HG03103 (cell line): ENCODE measurements around the gene USP14.

Source experiments
- ATAC-seq: cut with Tn5 transposase; IDR thresholded peaks from one replicate; pipeline ENCODE4 v1.9.1; 2021; ENCODE audit warnings: low read depth; ENCODE audit not compliant: unreplicated experiment

USP14 gene

DNA sequence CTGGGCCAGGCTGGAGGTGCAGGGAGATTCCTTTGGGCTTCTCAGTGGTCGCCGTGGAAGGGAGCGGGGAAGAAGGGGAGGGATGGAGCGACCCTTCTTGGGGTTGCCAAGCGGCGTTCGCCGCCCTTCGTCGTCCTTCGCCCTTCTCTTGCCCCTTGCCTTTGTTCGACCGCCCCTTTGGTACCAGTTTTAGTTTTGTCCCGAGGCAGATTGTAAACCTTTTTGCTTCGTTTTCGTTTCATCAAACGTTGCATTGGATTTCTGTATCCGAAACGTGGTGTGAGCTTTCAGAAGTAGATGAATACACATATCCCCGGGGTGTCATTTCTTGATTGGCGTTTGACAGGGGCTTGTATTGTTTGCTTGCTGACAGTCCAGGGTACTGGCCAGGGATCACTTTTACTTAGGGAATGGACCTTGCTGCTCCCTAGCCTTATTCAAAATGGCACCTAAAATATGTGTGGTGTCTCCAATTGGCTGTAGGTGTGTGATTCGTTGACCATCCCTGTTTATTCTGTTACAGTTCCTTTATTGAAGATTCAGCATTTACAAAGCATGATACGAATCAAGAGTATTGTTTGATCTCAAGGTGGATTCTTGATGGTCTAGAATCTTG is 788 bp downstream of the USP14 start:
- ATAC-seq, result no peak

DNA sequence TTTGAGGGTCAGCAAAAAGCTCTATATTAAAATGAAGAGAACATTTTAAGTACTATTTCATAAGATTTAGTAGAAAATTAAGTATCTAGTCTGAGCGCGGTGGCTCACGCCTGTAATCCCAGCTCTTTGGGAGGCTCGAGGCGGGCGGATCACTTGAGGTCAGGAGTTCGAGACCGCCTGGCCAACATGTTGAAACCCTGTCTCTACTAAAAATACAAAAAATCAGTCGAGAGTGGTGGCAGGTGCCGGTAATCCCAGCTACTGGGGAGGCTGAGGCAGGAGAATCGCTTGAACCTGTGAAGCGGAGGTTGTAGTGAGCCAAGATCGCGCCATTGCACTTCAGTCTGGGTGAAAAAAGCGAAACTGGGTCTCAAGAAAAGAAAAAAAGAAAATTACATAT is 1.6 kb downstream of the USP14 start:
- no peak for ATAC-seq

DNA sequence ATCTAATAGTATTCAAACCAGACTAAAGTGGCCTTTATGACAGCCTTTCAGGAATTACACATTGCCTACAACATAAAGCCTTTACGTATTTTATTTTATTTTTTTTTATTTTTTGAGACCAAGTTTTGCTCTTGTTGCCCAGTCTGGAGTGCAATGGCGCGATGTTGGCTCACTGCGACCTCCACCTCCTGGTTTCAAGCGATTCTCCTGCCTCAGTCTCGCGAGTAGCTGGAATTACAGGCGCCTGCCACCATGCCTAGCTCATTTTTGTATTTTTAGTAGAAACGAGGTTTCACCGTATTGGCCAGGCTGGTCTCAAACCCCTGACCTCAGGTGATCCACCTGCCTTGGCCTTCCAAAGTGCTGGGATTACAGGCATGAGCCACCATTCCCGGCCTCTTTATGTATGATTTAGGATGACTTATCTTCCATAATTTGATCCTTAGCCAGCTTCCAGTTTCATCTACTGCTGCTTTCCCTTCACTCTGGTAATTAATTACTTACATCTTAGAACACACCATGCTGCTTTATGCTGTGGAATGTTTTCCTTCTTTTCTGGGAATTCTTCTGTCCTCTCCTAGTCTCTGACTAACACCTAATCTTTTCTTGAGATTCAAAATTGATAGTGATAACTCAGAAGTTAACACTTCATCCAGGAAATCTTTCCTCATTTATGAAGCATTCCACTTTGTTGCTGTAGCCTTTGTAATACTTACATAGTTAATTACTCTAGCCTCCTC is 2.6 kb downstream of the USP14 start:
- ATAC-seq, result no peak

DNA sequence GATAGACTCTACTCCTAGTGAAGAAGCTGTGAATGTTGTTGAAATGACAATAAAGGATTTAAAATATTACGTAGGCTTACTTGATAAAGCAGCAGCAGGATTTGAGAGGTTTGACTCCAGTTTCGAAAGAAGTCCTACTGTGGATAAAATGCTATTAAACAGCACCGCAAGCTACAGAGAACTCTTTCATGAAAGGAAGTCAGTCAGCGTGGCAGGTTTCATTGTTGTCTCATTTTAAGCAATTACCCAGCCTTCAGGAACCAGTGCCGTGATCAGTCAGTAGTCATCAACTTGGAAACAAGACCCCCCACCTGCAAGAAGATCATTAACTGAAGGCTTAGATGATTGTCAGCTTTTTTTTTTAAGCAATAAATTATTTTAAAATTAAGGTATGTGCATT is 14.0 kb downstream of the USP14 start:
- ATAC-seq, result no peak

DNA sequence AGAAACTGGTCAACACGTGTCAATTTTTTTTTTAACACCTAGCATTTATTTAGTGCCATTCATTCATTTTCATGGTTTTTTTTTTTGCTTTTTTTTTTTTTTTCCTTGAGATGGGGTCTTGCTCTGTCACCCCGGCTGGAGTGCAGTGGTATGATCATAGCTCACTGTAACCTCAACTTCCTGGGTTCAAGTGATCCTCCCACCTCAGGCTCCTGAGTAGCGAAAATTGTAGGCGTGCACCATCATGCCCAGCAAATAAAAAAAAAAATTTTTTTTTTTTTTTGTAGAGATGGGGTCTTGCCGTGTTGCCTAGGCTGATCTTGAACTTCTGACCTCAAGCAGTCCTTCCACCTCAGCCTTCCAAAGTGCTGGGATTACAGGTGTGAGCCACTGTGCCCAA is 21.1 kb downstream of the USP14 start:
- no peak for ATAC-seq

DNA sequence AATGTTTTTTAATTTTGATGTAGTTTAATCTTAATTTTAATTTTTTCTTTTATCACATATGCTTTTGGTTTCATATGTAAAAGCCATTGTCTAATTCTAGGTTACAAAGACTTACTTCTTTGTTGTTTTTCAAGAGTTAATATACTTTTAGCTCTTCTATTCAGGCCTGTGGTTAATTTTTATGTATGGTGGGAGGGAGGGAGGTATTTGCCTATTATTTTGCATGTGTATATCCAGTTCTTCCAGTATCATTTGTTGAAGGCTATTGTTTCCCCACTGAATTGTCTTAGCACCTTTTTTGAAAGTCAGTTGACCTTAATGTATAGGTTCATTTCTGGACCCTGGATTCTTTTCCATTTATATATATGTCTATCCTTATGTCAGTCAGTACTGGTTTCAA is 23.4 kb downstream of the USP14 start:
- no peak for ATAC-seq

DNA sequence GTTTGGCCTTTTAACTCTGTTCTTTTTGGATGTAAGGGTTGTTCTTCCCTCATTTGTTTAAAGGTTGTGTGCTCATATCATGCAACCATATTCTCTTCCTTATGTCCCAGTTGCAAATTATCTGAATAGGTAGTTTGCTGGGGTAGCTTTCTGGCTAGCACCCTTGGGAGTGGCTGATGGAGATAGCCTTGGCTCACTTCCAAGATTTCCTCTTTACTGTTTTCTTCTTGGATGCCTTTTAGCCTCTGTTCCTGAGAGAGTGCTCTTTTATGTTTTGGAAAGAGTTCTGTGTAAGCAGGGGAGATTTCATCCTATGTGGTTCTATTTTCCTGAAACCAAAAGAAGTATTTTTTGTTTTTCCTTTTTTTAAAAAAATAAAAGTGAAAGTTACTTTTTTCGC is 25.4 kb downstream of the USP14 start:
- no peak for ATAC-seq

DNA sequence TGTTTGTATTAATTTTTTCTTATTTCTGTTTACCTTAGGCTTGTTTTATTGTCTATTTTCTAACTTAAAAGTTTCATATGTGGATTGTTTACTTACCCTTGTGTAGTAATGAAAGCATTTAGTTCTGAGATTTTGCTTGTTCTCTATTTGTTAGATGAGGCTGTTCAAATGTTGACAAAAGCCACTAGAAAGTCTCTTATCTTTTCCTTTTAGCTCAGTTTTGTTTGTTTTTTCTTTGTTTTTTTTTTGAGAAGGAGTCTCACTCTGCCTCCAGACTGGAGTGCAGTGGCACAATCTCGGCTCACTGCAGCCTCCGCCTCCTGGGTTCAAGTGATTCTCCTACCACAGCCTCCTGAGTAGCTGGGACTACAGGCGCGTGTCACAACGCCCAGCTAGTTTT is 30.9 kb downstream of the USP14 start:
- ATAC-seq, result no peak

DNA sequence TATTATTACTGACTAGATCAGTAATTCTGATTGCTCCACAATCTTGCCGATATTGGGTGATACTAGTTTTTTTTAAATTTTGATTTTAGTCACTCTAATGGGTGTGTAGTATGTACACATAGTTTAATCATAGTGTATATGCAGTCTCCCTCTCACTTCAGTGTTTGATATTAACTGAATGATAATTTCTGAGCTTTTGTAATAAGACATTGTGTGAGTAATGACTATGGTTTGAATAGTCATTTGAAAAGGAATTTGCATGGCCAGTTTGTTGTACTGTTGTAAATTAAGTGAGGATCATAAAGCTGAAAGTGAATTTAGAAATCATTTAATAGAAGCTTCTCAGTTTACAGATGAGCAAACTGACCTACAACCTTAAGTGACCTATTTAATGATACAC is 33.4 kb downstream of the USP14 start:
- ATAC-seq, result no peak

DNA sequence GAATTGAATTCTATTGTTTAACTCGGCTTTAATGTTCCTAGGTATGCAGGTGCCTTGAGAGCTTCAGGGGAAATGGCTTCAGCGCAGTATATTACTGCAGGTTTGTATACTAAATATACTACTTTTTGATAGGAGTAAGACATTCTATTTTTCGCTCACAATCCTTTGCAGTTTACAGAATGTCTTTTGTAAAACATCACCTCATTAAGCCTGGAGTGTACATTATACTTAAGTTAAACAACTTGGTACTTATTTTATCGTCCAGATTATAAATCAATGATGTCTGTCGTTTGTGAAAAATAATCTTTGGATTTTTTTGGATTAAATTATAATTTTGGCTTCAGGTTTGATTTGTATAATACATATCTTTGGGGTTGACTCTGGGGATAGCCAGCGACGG is 34.4 kb downstream of the USP14 start:
- no peak for ATAC-seq

DNA sequence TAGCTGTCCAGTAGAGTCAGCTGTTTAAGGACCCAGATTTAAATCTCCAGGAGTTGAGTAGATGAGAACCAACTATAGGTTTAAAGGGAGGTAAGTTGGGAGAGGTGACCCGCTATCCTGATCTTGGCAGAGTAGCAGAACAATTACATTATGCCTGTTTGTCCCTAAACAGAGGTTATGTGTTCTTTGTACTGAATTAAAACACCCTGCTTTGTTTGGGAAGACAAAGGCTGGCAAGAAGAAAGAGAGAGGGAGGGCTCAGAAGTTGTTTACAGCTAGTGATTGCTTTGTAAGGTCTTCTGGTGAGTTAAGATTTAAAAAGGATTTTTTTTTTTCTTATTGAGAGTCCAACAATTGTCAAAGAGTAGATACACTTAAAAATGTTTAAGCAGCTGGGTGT is 37.3 kb downstream of the USP14 start:
- ATAC-seq, result no peak

DNA sequence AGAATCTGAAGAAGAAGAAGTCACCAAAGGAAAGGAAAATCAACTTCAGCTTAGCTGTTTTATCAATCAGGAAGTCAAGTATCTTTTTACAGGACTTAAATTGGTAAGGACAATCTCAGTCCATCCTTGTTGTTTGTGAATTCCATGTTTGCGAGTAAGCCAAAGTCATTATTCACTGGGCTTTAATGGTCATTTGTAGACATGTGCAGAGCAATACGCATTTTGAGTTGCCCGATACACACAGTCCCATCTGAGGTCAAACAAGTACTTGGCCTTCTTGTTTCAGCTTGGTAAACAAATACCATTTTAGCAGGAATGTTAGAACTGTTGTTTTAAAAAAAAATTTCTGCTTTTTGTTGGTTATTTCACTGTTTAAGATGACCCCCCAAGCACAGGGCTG is 40.9 kb downstream of the USP14 start:
- ATAC-seq, result no peak

DNA sequence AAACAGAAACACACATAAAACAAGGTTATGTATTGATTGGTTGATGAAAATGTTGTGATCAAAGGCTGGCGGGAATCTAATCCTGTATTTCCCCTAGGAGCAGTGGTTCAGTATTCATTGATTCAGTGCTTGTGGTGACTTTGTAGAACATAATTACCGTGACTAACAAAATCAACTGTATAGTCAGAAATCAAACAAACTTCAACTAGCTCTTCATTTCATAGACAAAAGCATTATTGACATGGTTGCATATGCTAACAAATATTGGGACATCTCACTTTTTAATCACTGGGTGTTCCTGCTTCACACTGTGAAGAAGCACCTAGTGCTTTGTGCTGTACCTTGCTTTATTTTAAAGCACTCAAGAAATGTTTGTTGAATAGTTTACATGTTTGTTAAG is 41.4 kb downstream of the USP14 start:
- ATAC-seq, result no peak

DNA sequence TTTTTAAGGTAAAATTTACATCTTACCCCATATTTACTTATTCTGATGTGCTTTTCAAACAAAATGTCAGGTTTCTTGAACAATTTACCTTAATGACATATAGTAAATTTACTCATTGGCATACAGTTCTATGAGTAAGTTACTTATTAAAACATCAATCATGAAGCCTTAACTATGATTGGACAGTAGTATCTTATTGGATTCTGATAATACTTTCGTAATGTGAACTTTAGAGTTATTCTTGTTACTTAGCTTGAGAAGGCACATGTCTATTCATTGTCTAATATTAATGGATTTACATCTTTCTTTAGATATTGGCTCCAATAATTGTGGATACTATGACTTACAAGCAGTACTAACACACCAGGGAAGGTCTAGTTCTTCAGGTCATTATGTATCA is 51.7 kb downstream of the USP14 start:
- no peak for ATAC-seq

DNA sequence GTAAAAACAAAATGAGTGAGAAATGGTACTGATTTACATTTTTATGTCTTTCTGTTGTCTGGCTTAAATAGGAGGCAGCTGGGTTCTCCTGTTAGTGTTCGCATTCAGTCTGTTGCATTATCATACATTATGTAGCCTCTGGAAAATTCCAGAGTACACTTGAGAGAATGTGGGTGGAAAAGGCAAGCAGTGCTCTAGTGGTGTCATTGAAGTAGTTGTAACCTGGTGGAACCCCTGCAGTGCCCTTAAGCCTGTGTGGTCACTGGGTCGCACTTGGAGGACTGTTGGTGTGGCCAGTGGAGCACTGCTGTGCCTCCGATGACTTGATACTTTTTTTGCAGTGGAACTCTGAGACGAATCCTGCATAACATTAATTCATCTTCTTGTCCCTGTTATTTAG is 52.4 kb downstream of the USP14 start:
- ATAC-seq, result no peak

DNA sequence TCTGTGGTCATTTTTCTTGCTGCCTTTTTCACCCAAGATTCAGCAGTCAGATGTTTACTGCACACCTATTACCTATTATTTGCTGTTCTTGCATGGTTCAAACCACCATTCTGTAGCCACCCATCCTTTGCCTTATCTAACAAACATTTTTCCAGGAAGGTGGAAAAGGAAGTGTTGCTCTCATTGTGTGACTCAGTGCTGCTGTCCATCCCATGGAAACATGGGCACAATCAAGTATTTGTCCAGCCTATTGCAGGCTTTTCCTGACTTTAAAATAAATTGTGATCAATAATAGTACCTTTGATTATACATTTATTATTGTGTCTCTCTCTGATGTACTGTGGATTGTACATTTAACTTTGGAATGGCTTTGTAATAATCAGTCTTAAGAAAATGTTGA is 53.2 kb downstream of the USP14 start:
- no peak for ATAC-seq

DNA sequence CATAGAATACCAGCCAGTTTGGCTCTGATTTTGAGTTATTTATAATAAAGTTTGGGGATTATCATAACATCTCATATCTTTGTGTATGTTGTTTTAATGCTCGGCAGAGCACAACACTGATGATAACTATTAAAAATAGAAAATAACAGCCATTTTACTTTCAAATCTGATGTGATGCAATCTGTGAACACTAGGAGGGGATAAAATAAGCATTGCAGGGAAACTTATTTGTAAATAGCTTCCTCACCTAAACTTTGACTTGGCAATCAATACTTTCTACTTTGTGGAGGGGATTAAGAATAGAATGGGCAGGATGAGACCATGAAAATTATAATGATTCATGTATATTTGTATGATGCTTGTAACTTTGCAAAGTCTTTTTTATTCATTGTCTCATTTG is 54.4 kb downstream of the USP14 start:
- ATAC-seq, result no peak

DNA sequence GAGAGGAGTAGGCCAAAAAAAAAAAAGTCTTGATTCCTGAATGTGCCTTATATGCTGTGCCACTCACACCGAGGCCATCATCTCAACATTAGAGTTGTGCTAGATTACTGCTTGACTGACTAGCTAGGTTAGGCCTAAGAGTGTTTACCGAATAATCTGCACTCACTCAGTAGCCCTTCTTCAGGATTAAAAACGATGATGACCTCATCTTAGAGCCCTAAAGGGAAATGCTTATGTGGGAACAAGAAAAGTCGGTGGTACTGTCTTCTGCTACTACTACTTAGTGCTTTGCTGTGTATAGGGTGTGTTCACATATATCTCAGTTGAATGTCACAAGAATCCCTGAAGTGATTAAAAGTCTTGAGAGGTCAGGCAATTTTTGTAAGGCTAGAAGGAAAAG is 55.1 kb downstream of the USP14 start:
- no peak for ATAC-seq

DNA sequence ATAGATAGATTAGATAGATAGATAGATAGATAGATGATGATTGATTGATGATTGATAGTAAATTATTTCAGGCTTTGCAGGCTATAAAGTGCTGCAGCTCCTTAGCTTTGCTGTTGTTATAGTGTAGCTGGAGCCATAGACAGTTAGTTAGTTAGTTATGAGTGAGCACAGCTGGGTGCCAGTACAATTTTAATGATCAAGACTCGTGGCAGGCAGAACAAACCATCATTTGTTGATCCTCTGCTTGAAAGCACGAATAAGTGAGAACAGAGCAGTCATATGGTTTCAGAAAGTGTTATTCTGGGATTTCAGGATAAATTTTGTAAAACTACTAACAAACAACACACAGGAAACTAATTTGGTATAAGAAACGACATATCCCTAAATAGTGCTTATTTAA is 55.6 kb downstream of the USP14 start:
- ATAC-seq, result no peak

DNA sequence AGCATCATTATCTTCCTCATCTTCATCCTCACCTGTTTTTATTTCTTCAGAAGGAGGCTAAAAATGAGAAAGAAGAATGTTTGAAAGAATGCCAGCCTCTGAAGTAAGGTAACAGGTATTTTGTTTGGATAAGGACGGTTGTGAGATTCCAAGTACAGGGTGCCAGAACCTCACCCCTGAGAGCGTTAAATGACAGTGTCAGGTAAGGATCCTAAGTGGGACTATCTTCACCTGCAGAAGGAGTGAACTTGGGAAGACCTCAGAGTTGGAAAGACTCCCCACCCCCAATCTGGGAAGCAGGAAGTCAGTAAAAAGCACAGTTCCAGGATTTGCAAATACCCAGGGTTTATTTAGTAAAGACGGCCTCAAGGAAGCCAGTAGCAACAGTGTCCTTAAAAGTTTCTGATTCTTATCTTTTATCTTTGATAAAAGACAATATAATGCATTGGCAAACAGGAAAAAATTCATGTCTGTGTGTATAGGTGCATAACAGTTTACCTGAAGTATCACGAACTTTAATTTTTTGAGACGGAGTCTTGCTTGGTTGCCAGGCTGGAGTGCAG is 57.2 kb downstream of the USP14 start:
- no peak for ATAC-seq

DNA sequence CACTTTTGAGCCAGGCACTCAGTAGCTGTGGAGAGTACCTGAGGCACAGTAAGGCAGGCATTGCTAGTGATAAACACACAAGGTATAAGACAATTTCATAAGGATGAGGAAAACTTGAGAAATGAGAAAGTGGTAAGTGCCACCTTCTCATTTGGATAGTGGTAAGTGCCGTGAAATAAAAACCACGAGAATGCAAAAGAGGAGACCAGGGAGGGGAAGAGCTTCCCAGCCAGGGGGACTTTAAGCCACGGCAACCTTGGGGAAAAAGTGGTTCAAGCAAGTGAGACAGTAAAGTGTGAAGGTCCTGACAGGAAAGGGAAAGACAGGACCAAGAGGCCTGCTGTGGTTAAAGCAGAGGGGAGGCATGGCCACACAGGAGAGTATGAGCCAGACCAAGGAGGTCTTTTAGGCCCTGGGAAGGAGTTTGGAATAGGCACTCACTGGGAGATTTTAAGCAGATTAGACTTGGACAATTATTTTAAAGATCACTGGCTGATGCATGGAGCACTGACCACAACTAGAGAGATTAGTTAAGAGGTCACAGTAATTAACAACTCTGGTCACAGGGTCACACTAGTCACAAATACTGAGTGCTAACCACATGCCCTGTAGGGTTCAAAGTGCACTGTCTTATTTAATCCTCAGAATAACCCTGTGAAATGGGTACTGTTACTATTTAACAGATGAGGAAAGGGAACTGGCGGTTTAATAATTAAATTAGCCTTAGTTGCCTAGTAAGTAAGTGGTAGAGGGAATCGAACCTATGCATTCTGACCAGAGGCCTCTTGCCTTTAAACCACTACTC is 59.4 kb downstream of the USP14 start:
- ATAC-seq, result no peak

DNA sequence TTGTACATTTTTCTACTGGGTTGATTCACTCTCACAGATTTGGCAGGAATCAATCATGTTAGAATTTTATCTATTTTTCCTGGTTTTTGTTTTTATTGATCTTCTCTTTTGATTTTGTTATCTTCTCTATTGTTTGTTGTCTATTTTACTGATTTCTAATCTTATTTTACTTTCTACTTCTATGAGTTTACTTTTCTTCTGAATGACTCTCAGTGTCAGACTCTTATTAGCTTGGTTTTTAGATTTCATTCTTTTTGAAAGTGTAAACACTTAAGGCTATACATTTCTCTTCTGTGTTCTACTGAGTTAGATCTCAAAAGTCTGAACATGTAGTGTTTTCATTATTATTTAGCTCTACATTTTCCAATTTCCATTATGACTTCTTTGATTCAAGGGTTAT is 62.4 kb downstream of the USP14 start:
- no peak for ATAC-seq
